ENCODE measurements around the gene TNFSF13B. TPM values are rescaled to one million over a fixed set of nuclear protein-coding genes. Genes with fewer than 3 reads are reported as not detected.

The TNFSF13B gene
- total and polyA plus RNA-seq, 2 donors (not counting 1 experiment from before 2014, with no cell fraction given): 2.0 to 4.7 TPM

- H3K4me1 ChIP-seq (ENCODE audit: control insufficient read depth in 2 of 2, insufficient read depth in 2 of 2, low read length in 2 of 2): peaks cover 12 to 28% of the 10 kb centered on the region in 2 donors
- TF ChIP-seq, protein P1, sequence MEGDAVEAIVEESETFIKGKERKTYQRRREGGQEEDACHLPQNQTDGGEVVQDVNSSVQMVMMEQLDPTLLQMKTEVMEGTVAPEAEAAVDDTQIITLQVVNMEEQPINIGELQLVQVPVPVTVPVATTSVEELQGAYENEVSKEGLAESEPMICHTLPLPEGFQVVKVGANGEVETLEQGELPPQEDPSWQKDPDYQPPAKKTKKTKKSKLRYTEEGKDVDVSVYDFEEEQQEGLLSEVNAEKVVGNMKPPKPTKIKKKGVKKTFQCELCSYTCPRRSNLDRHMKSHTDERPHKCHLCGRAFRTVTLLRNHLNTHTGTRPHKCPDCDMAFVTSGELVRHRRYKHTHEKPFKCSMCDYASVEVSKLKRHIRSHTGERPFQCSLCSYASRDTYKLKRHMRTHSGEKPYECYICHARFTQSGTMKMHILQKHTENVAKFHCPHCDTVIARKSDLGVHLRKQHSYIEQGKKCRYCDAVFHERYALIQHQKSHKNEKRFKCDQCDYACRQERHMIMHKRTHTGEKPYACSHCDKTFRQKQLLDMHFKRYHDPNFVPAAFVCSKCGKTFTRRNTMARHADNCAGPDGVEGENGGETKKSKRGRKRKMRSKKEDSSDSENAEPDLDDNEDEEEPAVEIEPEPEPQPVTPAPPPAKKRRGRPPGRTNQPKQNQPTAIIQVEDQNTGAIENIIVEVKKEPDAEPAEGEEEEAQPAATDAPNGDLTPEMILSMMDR (IDR thresholded peaks at IDR 0.05): no peak
- TF ChIP-seq EZH2 (IDR thresholded peaks at IDR 0.05; ENCODE audit: borderline replicate concordance, insufficient read depth, low read depth, low read length, poor library complexity, severe bottlenecking): no peak
- H4K20me1 ChIP-seq (ENCODE audit: control insufficient read depth, insufficient read depth, low read length, poor library complexity, severe bottlenecking): no peaks in the 10 kb centered on the region
- peak overlapping the region; percentile 48 for H3K4me2 ChIP-seq (replicated peaks; ENCODE audit: low read depth, low read length, poor library complexity, severe bottlenecking)
- ChIA-PET CTCF (interaction anchor here (1.1 to 1.2 kb wide), 2 partner anchors 12 to 569 kb away, joined by 3 to 4 read pairs; no protein-coding TSS in a partner anchor), POLR2A (no interaction called here)
- peaks cover 22% of the 10 kb centered on the region for H3K4me1 Mint-ChIP-seq
- H3K79me2 ChIP-seq (ENCODE audit: control insufficient read depth, insufficient read depth, low read length): no peaks in the 10 kb centered on the region
- peak overlapping the region; percentile 38 for H3K9ac ChIP-seq (ENCODE audit: low read length)
- no peaks in the 10 kb centered on the region for H3K36me3 ChIP-seq (replicated peaks in 1 of 2; ENCODE audit: control extremely low read depth in 1 of 2, control insufficient read depth in 1 of 2, extremely low read depth in 1 of 2, insufficient read depth in 2 of 2, low read length in 1 of 2)
- no peak overlapping the region for H2AFZ ChIP-seq (ENCODE audit: insufficient read depth, low read depth, low read length, poor library complexity, severe bottlenecking)
- peaks cover 7% of the 10 kb centered on the region for H3K27me3 Mint-ChIP-seq
- intact Hi-C loops (cut with micrococcal nuclease): loop anchor here (2.0 kb wide), 1 partner anchor 569 kb away; no protein-coding TSS in a partner anchor
- peaks cover 0 to 9% (median 2%) of the 10 kb centered on the region in 4 experiments for H3K27me3 ChIP-seq (replicated peaks in 1 of 4; ENCODE audit: control extremely low read depth in 1 of 4, control insufficient read depth in 3 of 4, insufficient read depth in 4 of 4, low read length in 3 of 4)
- DNase-seq (no peak), ATAC-seq (ENCODE audit: low read depth) (no peak)
- H3K27ac ChIP-seq (ENCODE audit: low read length in 2 of 2): no peak overlapping the region
- no peaks in the 10 kb centered on the region for H3K9me3 ChIP-seq (ENCODE audit: control extremely low read depth in 1 of 3, control insufficient read depth in 2 of 3, insufficient read depth in 1 of 3, low read length in 2 of 3)
- no peak overlapping the region for H3K27ac Mint-ChIP-seq
- H3K9me3 Mint-ChIP-seq (ENCODE audit: insufficient read depth): no peaks in the 10 kb centered on the region
- peak overlapping the region; percentile 52 for H3K4me3 Mint-ChIP-seq
- H3K4me3 ChIP-seq (ENCODE audit: control extremely low read depth in 1 of 5, extremely low read depth in 1 of 5, insufficient read depth in 1 of 5, low read depth in 2 of 5, low read length in 4 of 5): no peak overlapping the region
Measured at GRCh38 chr13:108325863-108326262, 56.3 kb downstream of the TNFSF13B start.

DNA sequence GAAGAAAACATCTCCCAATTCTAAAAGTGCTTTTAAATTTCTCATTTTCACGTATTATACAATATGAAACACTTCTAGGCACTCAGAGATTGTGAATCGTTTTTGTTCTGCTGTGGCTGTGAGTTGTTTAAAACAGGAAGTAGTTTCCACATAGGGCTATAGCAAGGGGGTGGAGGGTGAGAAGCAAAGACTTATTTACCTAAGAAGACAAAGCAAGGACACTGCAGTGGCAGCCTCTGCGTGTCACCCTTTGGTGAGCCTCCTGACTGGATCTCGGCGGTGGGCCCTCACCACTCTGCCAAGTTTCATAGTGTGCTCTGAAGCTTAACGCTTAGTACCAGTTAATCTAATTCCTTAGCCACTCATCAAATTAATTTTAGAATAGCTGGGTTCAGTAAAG is 56.8 kb downstream of the TNFSF13B start:
- Histone ChIP-seq H3K27me3 (replicated peaks in 1 of 4; ENCODE audit: control extremely low read depth in 1 of 4, control insufficient read depth in 3 of 4, insufficient read depth in 4 of 4, low read length in 3 of 4) (peaks cover 0 to 9% (median 2%) of the 10 kb centered on the region in 4 experiments), H3K4me1 (ENCODE audit: control insufficient read depth in 2 of 2, insufficient read depth in 2 of 2, low read length in 2 of 2) (peaks cover 12 to 28% of the 10 kb centered on the region in 2 donors), H3K4me3 (ENCODE audit: control extremely low read depth in 1 of 5, extremely low read depth in 1 of 5, insufficient read depth in 1 of 5, low read depth in 2 of 5, low read length in 4 of 5) (no peak overlapping the region), H3K36me3 (replicated peaks in 1 of 2; ENCODE audit: control extremely low read depth in 1 of 2, control insufficient read depth in 1 of 2, extremely low read depth in 1 of 2, insufficient read depth in 2 of 2, low read length in 1 of 2) (no peaks in the 10 kb centered on the region), H2AFZ (ENCODE audit: insufficient read depth, low read depth, low read length, poor library complexity, severe bottlenecking) (no peak overlapping the region), H3K9ac (ENCODE audit: low read length) (no peak overlapping the region), H3K79me2 (ENCODE audit: control insufficient read depth, insufficient read depth, low read length) (no peaks in the 10 kb centered on the region), H3K9me3 (ENCODE audit: control extremely low read depth in 1 of 3, control insufficient read depth in 2 of 3, insufficient read depth in 1 of 3, low read length in 2 of 3) (no peaks in the 10 kb centered on the region), H3K4me2 (replicated peaks; ENCODE audit: low read depth, low read length, poor library complexity, severe bottlenecking) (peak overlapping the region; percentile 48), H3K27ac (ENCODE audit: low read length in 2 of 2) (no peak overlapping the region), H4K20me1 (ENCODE audit: control insufficient read depth, insufficient read depth, low read length, poor library complexity, severe bottlenecking) (no peaks in the 10 kb centered on the region)
- 0% methylated on average over 1 of the region's 6 CpGs for WGBS (ENCODE audit: insufficient coverage)
- no peak for TF ChIP-seq EZH2 (IDR thresholded peaks at IDR 0.05; ENCODE audit: borderline replicate concordance, insufficient read depth, low read depth, low read length, poor library complexity, severe bottlenecking)
- TF ChIP-seq, protein P1 (IDR thresholded peaks at IDR 0.05): no peak
- H3K27ac Mint-ChIP-seq: peak overlapping the region; percentile 57
- ChIA-PET CTCF (interaction anchor here (1.1 to 1.2 kb wide), 2 partner anchors 12 to 569 kb away, joined by 3 to 4 read pairs; no protein-coding TSS in a partner anchor), POLR2A (no interaction called here)
- H3K4me3 Mint-ChIP-seq: peak overlapping the region; percentile 61
- DNase-seq: peak; percentile 35
- peak; percentile 58 for ATAC-seq (ENCODE audit: low read depth)
- H3K4me1 Mint-ChIP-seq: peaks cover 22% of the 10 kb centered on the region
- no peaks in the 10 kb centered on the region for H3K9me3 Mint-ChIP-seq (ENCODE audit: insufficient read depth)
- peaks cover 7% of the 10 kb centered on the region for H3K27me3 Mint-ChIP-seq
- intact Hi-C loops (cut with micrococcal nuclease): loop anchor here (2.0 kb wide), 1 partner anchor 568 kb away; no protein-coding TSS in a partner anchor
